Kidney tubule cell (primary cell): ENCODE results near the gene DDX10.
A peak's percentile ranks its signal among the peaks of the same experiment; 100 is the strongest.
"Not testable (repeated sequence)": the region's sequence is repeated elsewhere in the genome, so short reads cannot be mapped to it uniquely, and the experiment has no call there.

ENCODE experiments used
- DNase-seq: peaks from one replicate; pipeline ENCODE4 v3.0.0-alpha.2; 2018; ENCODE audit warnings: low spot score

Gene DDX10

DNA sequence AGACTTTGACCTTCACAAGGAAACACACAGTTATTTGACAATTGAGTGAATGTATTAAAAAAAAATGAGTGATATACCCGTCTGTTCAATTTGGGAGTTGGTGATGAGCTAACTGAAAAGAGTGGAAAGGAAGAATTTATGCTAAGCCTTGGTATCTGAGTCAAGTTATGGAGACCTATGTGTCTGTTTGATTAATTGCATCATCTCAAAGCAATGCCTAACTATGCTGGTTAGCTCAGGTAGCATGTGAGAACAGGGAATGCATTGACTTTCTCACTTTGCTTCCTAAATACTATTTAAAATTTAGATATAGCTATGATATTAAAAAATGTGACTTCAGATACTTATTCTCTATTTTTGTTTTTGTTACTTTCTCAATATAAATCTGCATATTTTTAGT lies 110.5 kb downstream of the DDX10 start:
- DNase-seq: peak; percentile 47

DNA sequence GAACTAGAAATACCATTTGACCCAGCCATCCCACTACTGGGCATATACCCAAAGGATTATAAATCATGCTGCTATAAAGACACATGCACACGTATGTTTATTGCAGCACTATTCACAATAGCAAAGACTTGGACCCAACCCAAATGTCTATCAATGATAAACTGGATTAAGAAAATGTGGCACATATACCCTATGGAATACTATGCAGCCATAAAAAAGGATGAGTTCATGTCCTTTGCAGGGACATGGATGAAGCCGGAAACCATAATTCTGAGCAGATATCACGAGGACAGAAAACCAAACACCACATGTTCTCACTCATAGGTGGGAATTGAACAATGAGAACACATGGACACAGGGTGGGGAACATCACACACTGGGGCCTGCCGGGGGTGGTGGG lies 114.3 kb downstream of the DDX10 start:
- DNase-seq: not testable (repeated sequence)

DNA sequence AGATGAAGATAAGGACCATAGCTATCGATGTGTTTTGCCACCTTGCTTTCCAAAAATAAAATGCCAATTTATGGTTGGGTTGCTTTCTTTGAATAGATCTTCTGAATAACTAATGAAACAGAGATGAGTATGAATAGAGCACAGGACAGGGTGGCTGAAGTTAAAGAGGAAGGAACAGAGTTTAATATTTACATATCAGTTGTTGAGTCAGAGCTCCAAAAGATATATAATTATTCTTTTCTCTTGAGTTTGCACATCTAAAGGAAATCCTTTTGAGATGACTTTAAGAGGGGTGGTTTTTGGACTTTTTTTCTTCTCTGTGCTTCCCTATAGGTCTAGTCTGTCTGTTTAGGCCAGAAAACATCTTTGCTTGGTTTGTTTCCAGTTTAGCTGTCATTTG lies 115.2 kb downstream of the DDX10 start:
- DNase-seq: no peak

DNA sequence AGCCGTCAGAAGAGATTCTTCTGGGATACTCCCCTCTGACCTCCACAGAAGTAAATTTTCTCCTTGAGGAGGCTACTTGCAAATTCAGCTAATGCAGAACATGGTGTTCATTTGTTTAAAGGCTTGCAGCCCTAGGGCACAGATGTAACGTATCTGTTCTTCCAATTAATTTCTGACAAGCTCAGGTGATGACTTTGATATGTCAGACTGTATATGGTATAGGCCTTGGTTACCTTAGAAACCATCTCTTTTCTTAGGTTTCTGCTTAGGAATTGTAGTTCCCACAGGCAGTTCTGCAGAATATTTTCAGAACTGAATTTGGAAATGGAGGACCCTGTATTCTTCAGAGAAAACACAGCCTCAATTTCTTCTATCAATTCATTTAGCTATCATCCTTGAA lies 117.1 kb downstream of the DDX10 start:
- DNase-seq: no peak

DNA sequence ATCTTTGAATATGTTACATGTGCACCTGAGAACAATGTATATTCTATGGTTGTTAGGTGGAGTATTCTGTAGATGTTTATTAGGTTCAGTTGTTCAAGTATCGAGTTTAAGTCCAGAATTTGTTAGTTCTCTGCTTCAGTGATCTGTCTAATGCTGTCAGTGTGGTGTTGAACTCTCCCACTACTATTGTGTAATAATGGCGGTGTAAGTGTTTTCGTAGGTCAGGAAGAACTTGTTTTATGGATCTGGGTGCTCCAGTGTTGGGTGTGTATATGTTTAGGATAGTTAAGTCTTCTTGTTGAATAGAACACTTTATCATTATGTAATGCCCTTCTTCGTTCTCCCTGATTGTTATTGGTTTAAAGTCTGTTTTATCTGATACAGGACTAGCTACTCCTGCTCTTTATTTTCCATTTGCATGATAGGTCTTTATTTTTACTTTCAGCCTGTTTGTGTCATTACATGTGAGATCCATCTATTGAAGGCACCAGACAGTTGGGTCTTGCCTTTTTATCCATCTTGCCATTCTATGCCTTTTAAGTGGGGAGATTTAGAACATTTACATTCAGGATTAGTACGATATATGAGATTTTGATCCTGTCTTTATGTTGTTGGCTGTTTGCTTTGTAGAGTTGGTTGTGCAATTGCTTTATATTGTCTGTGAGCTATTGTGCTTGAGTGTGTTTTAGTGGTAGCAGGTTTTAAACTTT lies 121.6 kb downstream of the DDX10 start:
- no peak for DNase-seq

DNA sequence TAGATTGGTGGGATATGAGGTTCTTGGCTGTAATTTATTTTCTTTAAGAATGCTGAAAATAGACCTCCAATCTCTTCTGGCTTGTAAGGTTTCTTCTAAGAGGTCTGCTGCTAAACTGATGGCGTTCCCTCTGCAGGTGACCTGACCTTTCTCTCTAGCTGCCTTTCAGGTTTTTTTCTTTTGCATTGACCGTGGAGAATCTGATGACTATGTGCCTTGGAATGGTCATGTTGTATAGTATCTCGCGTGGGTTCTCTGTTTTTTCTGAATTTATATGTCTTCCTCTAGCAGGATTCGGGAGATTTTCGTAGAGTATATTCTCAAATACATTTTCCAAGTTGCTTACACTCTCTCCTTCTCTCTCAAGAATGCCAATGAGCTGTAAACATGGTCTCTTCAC lies 122.2 kb downstream of the DDX10 start:
- peak; percentile 49 for DNase-seq

DNA sequence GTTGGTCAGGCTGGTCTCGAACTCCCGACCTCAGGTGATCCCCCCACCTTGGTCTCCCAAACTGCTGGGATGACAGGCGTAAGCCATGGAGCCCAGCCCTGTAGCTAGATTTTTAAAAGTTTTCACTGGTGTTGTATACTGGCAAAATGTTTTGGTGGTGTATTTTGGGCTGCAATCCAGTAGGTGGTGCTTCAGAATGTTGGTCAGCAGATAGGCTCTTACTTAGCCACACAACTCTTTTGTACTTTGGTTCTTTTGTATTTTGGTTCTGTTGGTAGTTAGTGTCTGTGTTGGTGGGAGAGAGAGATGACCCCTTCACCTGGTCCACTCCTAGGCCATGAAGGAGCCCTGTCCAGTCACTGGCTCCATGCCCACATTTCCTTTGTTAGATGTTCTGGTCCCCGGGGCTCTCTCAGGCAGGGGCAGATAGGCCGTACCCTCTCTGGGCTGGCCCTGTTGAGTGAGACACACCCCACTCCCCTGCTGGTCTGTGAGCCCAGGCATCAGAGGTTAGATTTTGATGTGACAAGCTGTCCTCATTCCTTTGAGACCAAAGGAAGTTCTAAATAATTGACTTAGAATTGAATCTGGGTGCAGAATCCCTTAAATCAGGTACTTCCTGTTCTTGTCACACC lies 123.8 kb downstream of the DDX10 start:
- DNase-seq: peak; percentile 27

DNA sequence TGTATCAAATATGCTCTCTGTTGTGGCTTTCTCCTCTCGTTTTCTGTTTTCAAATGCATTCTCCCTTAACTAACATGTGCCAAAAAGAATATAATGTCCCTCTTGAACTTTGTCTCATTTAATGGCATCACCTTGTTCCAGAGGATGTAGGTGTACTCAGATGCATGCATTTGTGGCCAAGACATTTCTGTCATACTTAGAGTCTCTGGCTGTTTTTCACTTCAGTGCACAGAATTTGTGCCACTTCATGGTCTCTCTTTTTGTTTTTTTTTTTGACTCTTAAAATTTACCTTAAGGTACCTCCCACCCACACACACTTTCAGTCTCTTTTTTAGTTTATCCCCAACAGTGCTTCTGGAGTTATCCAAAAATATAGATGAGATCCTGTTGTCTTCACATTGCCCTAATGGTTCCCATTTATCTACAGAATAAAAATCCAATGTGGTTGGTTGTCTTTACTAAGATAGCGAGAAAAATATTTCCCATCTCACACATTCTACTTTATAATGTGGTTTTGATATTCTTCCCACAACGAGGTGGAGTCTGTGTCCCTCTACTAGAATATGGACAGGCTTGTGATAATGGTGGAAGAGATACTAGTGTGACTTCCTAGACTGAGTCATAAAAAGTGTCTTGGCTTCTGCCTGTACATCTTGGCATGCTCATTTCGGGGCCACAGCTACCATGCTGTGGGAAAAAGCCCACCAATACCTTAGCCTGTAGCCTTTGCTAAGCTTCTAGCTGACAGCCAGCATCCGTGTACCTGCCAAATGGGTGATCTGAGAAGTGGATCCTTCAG lies 125.8 kb downstream of the DDX10 start:
- DNase-seq: no peak

DNA sequence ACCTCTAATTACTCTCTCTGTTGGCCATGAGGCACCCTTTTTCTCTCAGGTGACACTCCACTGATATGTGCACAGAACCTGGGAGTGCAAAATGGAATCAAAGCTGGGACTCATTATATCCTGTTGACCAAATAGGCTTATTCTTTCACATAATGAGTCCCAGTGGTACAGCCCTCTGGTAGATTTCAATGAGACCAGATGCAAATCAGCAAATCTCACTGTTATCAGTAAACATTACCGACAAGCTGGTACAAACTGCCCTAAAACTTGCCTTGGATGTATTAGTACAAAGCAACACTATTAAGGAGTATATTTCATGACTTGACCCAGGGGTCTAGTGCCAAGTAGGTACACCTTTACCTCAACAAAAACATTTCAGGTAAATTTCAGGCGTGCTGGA lies 128.3 kb downstream of the DDX10 start:
- no peak for DNase-seq

DNA sequence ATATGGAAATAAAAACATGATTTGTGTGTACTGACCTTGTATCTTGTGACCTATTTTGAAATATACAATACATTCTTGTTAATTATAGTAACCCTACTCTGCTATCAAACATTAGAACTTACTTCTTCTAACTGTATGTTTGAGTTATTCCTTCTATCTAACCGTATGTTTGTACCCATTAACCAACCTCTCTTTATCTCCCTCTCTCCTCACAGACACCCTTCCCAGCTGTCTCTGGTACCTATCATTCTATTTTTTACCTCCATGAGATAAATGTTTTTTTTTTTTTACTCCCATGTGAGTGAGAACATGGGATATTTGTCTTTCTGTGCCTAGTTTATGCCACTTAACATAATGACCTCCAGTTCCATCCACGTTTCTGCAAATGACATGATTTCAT lies 128.7 kb downstream of the DDX10 start:
- DNase-seq: no peak

DNA sequence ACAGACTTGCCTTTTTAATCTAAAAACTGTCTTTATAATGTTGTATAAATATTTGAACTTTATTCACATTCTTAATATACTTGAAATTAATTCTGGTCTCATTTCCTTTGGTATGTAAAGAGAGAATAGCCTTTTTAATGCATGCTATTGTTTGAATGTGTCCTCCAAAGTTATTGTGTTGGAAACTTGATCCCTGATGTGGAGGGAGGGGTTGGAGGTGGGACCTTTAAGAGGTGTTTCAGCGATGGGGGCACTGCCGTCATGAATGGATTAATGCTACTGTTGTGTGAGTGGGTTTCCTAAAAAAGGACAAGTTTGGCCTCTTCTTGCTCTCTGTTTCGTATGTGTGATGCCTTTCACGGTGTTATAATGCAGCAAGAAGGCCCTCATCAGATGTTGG lies 131.7 kb downstream of the DDX10 start:
- no peak for DNase-seq

DNA sequence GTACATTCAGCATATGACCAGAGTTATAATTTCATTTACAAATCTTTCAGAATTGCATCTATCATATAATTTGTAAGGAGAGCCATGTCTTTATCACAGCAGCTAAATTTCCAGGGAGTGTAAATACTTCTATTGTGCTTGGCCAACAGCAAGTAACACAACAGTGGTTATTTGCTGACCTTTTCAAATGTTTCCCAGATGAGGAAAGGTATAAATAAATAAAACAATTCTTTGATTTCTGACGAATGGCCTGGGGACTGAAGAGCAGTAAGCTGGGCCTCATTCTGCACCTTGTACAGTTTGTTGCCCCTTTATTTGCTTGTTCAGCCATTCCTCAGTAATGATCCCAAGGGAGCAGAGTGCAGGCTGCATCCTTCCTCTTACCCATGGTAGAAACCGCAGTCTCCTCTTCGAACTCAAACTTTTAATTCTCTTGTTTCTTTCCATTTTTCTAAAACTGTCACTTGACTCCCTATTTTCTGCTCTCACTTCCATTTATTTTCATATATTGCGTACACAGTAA lies 132.8 kb downstream of the DDX10 start:
- no peak for DNase-seq

DNA sequence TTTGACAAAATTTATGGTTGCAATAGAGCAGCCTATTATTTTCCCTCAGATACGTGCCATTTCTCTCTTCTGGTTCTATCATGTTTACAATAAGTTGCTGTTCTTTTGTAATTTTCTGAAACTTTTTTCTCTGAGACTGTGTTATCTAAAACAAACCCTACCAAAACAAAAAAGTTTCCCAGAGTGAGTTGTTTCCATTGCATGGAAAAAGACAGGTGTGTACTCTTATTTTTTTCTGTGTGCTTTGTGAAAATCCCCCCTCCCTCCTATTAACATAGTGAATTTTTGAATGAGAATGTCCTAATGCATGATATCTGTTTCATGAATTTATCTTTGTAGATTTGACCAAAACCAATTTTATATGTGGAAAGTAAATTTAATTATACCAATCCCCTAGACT lies 137.6 kb downstream of the DDX10 start:
- DNase-seq: no peak

DNA sequence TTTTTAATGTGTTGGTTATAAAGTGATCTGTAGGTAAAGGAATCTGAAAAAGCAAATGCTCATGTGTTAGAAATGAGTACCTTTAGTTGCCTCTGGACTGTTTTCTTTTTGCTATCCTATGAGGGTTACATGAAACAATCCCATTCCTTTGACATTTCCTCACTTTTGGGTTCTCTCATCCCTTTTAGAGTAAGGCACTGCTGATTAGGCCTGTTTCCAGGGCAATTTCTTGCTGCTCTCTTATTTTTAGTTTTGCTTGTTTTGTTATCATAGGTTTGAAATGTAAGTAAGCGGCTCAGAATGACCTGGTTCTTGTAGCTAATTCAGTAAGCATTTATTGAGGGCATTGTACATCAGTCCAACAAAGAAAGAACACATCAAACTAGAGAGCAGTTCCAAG lies 138.9 kb downstream of the DDX10 start:
- no peak for DNase-seq

DNA sequence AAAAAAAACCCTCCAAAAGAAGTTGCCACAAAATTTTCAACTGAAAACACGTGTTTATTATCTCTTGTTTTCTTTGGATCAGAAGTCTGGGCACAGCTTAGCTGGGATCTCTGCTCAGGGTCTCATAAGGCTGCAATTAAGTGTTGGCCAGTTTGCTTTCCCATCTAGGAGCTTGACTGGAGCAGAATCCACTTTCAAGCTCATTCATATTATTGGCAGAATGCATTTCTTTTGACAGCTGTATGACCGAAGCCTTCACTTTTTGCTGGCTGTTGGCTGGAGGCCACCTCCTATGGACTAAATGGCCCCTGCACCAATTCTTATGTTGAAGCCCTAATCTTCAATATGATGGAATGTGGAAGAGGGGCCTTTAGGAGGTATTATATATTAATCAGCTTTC lies 139.6 kb downstream of the DDX10 start:
- DNase-seq: no peak

DNA sequence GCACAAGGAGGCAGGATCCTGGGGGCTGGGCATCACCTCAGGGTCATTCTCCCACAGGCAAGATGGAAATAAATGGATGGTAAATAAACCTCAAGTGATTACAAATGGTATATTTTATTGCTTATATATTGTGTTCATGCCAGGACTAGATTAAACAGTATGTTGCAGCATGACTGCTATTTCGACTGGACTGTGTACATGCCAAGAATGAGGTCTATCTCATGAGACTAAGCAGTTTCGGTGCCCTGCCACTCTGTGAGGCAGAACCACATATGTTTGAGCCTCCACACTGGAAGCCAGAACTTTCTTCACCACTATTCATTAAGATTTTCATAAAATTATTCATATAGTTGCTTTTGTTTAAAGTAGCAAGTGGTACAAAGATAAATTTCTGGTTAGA lies 140.2 kb downstream of the DDX10 start:
- no peak for DNase-seq

DNA sequence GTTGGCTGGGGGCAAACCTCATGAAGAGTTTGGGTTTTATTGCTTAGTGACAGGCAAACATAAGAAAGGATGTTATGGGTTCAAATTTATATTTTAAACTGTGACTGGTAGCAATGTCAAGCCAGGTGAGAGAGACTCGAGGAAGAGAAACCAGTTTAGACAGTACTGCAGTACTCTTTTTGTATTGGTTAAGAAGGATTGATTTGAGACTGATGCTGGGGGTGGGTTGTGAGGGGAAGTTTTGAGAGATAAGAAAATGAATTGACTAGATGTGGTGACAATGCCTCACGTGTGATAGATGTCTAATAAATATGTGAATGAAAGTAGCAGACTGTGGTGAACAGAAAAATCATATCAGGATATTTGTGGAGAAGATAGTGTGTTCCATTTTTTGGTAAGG lies 142.4 kb downstream of the DDX10 start:
- peak; percentile 6 for DNase-seq

DNA sequence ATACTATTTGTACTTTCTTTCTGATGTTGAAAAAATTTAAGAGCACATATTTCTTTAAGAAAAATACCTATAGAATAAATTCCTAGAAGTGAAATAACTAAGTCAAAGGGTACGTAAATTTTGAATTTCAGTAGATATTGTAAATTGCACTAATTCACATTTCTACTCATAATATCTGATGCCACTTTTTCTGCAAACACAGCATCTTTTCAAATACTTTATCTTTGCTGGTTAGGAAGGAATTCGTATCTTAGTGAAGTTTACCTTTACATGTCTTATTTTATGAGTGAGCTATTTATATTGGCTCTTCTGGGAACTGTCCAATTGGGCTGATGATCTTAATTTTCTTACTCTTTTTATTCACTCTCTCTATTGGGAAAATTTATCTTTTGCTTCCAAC lies 148.2 kb downstream of the DDX10 start:
- no peak for DNase-seq

DNA sequence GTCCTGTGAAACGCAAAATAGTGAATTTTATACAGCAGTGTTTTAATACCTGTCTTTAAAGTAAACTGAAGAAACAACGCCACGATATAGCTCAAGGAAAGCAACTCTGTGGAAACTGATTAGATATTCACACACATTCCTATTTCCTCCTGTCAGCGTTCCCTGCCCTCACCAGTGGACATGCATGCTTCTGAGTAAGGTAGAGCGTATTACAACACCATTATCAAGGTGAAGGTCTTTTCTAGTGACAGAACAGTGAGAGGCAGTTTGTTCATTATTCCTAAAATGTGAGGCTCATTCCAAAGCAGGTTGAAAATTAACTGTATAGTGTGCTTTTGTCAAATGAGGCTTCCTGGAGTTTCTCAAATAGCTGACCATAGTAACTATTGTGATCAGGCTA lies 153.1 kb downstream of the DDX10 start:
- DNase-seq: peak; percentile 76

DNA sequence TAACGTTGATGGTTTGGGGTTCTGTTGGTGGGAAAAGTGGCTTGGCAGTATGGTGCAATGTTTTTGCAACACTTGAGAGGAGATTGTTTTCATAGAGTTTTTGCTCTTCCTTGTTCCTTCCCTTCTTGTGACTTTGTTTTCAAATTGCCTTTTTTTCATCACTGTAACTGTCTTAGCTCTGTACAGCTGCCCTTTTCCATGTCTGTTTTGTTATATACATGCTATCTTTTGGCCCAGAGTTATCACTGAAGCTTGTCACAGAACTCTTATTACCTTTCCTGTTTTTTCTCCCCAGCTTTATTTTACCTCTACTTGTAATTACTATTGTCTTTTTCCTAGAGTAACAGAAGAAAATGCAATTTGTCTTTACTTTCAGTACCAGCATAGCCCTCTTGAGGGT lies 154.1 kb downstream of the DDX10 start:
- DNase-seq: no peak

DNA sequence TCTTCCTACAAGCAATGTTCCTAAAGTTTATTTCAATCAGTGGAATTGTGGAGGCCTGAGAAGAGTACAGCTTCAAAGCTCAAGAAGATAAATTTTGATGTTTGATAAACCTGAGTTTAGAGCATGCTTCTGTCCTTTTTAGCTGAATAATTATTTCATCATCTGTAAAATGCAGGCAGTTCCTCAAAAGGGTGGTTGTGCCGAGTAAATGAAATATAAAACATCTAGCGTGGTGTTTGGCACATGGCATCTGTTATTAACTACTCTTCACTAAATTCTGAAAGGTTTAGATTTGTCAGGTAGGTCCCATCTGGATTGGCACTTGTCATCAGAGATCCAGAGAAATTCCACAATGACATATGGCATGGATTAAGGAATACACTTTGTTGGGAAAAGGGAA lies 155.1 kb downstream of the DDX10 start:
- DNase-seq: no peak

DNA sequence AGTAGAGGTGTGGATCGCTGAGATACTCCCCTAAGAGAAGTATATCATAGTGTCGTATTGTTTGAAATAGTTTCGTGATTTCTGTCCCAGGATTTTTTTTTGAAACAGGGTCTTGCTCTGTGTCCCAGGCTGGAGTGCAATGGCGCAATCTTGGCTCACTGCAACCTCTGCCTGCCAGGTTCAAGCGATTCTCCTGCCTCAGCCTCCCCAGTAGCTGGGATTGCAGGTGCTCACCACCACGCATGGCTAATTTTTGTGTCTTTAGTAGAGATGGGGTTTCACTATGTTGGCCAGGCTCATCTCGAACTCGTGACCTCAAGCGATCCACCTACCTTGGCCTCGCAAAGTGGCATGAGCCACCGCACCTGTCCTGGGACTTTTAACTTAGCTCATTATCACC lies 159.1 kb downstream of the DDX10 start:
- not testable (repeated sequence) for DNase-seq

DNA sequence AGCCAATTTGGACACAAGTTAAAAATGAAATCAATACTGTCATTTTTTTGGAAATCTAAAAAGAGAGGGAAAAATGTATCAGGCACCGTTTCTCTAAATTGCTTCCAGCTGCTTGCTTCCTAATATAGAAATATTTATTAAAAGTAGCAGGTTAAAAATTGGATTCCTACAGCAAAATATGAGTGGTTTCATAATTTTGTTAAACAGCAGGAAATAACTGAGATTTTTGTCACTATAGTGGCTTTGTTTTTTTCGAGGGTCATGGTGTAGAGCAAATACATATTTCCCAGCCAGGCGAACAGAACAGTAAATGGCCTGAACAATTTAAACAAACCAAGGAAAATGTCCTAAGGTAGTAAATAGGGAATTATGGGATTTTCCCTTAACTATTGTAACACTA lies 159.7 kb downstream of the DDX10 start:
- no peak for DNase-seq
